HepG2 (cell line): Measurements from ENCODE around the gene ACSF3. TPM values are rescaled to one million over a fixed set of nuclear protein-coding genes. Genes with fewer than 3 reads are reported as not detected.

ENCODE experiments used
- RFXAP ChIP-seq: sonication (generic); formaldehyde crosslinking; IDR thresholded peaks from 2 replicates; pipeline ENCODE4 v1.4.0; 2020; ENCODE audit warnings: missing genetic modification reagents, borderline replicate concordance
- SP5 ChIP-seq: IDR thresholded peaks from 2 replicates; pipeline ENCODE4 v1.6.1; 2016; ENCODE audit warnings: low read depth, borderline replicate concordance
- ZBTB7A ChIP-seq: sonication (generic); formaldehyde crosslinking; IDR thresholded peaks from 2 replicates; pipeline ENCODE4 v1.8.0; 2022; ENCODE audit warnings: mild to moderate bottlenecking, missing genetic modification reagents
- ZNF253 ChIP-seq: sonication (generic); formaldehyde crosslinking; IDR thresholded peaks from 2 replicates; pipeline ENCODE4 v1.8.0; 2022; ENCODE audit warnings: mild to moderate bottlenecking, missing genetic modification reagents, borderline replicate concordance
- ZNF441 ChIP-seq: sonication (generic); formaldehyde crosslinking; IDR thresholded peaks from 2 replicates; pipeline ENCODE4 v1.7.0; 2021; ENCODE audit warnings: missing genetic modification reagents, borderline replicate concordance
- ZNF484 ChIP-seq: sonication (generic); formaldehyde crosslinking; IDR thresholded peaks from 2 replicates; pipeline ENCODE4 v1.5.1; 2020; ENCODE audit warnings: mild to moderate bottlenecking, low read depth, missing genetic modification reagents, borderline replicate concordance
- ZNF563 ChIP-seq: sonication (generic); formaldehyde crosslinking; IDR thresholded peaks from 2 replicates; pipeline ENCODE4 v1.8.0; 2022; ENCODE audit warnings: mild to moderate bottlenecking, moderate library complexity, missing genetic modification reagents
- ZNF816 ChIP-seq: sonication (generic); formaldehyde crosslinking; IDR thresholded peaks from 2 replicates; pipeline ENCODE4 v1.8.0; 2022; ENCODE audit warnings: missing genetic modification reagents, mild to moderate bottlenecking, borderline replicate concordance
- ZNF839 ChIP-seq: sonication (generic); formaldehyde crosslinking; IDR thresholded peaks from 2 replicates; pipeline ENCODE4 v1.4.0; 2020; ENCODE audit warnings: missing genetic modification reagents, mild to moderate bottlenecking, borderline replicate concordance
- polyA plus RNA-seq, 8 experiments: library from polyadenylated mRNA; depleted of rRNA in 3 of 8; stranded (reverse) in 7 of 8; unstranded in 1 of 8; fragments of >200 nt; fragmentation: Illumina TruSeq in 4 of 8; extraction: Trizol in 4 of 8; gene quantifications; 2 replicates each; pipeline versions ENCODE4 v1.2.1 to v1.2.3, GENCODE V29; 2011 to 2016; ENCODE audit warnings: low read depth in 4 of 8, missing spikeins in 1 of 8, mixed read lengths in 1 of 8; ENCODE audit not compliant: insufficient read depth in 1 of 8
- total RNA-seq, 5 experiments: library from RNA; depleted of rRNA; stranded (reverse); fragments of >200 nt; fragmentation: Illumina TruSeq; extraction: Trizol; gene quantifications; 2 replicates each; pipeline ENCODE4 v1.2.3, GENCODE V29; 2016; ENCODE audit warnings: low read depth in 1 of 5
- TF ChIP-seq, protein P1 (sequence below): IDR thresholded peaks from 2 replicates; pipeline ENCODE4 v1.6.1; 2016
- TF ChIP-seq, protein P2 (sequence below): sonication (generic); formaldehyde crosslinking; IDR thresholded peaks from 2 replicates; pipeline ENCODE4 v1.4.0; 2020; ENCODE audit warnings: missing genetic modification reagents, borderline replicate concordance
- TF ChIP-seq, protein P3 (sequence below): sonication (generic); formaldehyde crosslinking; IDR thresholded peaks from 2 replicates; pipeline ENCODE4 v1.4.0; 2020; ENCODE audit warnings: low read depth, missing genetic modification reagents
- TF ChIP-seq, protein P4 (sequence below): IDR thresholded peaks from 2 replicates; pipeline ENCODE4 v1.6.1; 2016; ENCODE audit warnings: low read depth, control low read depth
- TF ChIP-seq, protein P5 (sequence below): sonication (generic); formaldehyde crosslinking; IDR thresholded peaks from 2 replicates; pipeline ENCODE4 v1.4.0; 2020; ENCODE audit warnings: missing genetic modification reagents, low read depth, mild to moderate bottlenecking, borderline replicate concordance
- TF ChIP-seq, protein P6 (sequence below): sonication (generic); formaldehyde crosslinking; IDR thresholded peaks from 2 replicates; pipeline ENCODE4 v1.8.0; 2022; ENCODE audit warnings: low read depth, missing genetic modification reagents

The ACSF3 gene
- total and polyA plus RNA-seq, 2 of the 13 experiments (the other 11 are each of a cell fraction or from before 2014, with no cell fraction given), result 14.9 to 30.6 TPM

DNA sequence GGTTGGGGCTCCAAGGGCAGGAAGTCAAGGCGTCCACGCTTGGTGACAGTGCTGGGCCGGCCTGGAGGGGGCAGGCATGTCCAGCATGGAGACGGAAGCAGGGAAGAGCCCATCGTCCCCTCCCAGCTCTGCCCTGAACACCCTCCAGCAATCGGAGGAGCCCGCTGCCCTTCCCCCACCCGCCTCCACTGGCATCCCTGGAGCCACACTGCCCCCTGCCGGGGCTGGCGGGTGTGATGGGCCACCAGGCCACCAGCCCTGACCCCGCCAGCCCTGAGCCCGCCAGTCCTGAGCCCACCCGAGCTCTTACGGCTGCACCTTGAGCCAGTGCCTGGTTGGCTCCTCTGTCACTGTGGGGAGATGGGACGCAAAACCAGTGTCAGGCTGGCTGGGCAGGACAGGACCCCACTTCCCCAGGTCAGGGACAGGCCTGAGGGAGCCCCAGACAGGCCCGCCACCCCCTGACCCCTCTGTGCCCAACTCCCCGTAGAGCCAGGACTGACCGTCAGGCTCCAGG is 73.8 kb downstream of the ACSF3 start (continued):
- TF ChIP-seq, protein P1, sequence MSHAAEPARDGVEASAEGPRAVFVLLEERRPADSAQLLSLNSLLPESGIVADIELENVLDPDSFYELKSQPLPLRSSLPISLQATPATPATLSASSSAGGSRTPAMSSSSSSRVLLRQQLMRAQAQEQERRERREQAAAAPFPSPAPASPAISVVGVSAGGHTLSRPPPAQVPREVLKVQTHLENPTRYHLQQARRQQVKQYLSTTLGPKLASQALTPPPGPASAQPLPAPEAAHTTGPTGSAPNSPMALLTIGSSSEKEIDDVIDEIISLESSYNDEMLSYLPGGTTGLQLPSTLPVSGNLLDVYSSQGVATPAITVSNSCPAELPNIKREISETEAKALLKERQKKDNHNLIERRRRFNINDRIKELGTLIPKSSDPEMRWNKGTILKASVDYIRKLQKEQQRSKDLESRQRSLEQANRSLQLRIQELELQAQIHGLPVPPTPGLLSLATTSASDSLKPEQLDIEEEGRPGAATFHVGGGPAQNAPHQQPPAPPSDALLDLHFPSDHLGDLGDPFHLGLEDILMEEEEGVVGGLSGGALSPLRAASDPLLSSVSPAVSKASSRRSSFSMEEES (CRISPR knock-in tag), result 0 out of 2 replicates have a peak, but pooled peaks have one; percentile 70
- TF ChIP-seq, protein P2, sequence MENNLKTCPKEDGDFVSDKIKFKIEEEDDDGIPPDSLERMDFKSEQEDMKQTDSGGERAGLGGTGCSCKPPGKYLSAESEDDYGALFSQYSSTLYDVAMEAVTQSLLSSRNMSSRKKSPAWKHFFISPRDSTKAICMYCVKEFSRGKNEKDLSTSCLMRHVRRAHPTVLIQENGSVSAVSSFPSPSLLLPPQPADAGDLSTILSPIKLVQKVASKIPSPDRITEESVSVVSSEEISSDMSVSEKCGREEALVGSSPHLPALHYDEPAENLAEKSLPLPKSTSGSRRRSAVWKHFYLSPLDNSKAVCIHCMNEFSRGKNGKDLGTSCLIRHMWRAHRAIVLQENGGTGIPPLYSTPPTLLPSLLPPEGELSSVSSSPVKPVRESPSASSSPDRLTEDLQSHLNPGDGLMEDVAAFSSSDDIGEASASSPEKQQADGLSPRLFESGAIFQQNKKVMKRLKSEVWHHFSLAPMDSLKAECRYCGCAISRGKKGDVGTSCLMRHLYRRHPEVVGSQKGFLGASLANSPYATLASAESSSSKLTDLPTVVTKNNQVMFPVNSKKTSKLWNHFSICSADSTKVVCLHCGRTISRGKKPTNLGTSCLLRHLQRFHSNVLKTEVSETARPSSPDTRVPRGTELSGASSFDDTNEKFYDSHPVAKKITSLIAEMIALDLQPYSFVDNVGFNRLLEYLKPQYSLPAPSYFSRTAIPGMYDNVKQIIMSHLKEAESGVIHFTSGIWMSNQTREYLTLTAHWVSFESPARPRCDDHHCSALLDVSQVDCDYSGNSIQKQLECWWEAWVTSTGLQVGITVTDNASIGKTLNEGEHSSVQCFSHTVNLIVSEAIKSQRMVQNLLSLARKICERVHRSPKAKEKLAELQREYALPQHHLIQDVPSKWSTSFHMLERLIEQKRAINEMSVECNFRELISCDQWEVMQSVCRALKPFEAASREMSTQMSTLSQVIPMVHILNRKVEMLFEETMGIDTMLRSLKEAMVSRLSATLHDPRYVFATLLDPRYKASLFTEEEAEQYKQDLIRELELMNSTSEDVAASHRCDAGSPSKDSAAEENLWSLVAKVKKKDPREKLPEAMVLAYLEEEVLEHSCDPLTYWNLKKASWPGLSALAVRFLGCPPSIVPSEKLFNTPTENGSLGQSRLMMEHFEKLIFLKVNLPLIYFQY (CRISPR knock-in tag), result peak; percentile 90; the same call in 1 of the 2 replicates
- TF ChIP-seq, protein P3, sequence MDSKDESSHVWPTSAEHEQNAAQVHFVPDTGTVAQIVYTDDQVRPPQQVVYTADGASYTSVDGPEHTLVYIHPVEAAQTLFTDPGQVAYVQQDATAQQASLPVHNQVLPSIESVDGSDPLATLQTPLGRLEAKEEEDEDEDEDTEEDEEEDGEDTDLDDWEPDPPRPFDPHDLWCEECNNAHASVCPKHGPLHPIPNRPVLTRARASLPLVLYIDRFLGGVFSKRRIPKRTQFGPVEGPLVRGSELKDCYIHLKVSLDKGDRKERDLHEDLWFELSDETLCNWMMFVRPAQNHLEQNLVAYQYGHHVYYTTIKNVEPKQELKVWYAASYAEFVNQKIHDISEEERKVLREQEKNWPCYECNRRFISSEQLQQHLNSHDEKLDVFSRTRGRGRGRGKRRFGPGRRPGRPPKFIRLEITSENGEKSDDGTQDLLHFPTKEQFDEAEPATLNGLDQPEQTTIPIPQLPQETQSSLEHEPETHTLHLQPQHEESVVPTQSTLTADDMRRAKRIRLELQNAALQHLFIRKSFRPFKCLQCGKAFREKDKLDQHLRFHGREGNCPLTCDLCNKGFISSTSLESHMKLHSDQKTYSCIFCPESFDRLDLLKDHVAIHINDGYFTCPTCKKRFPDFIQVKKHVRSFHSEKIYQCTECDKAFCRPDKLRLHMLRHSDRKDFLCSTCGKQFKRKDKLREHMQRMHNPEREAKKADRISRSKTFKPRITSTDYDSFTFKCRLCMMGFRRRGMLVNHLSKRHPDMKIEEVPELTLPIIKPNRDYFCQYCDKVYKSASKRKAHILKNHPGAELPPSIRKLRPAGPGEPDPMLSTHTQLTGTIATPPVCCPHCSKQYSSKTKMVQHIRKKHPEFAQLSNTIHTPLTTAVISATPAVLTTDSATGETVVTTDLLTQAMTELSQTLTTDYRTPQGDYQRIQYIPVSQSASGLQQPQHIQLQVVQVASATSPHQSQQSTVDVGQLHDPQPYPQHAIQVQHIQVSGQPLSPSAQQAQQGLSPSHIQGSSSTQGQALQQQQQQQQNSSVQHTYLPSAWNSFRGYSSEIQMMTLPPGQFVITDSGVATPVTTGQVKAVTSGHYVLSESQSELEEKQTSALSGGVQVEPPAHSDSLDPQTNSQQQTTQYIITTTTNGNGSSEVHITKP (CRISPR knock-in tag), result peak; percentile 88
- TF ChIP-seq, protein P4, sequence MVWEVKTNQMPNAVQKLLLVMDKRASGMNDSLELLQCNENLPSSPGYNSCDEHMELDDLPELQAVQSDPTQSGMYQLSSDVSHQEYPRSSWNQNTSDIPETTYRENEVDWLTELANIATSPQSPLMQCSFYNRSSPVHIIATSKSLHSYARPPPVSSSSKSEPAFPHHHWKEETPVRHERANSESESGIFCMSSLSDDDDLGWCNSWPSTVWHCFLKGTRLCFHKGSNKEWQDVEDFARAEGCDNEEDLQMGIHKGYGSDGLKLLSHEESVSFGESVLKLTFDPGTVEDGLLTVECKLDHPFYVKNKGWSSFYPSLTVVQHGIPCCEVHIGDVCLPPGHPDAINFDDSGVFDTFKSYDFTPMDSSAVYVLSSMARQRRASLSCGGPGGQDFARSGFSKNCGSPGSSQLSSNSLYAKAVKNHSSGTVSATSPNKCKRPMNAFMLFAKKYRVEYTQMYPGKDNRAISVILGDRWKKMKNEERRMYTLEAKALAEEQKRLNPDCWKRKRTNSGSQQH (CRISPR knock-in tag), result peak; percentile 83; the same call in 1 of the 2 replicates
- TF ChIP-seq ZNF816 (CRISPR knock-in tag), result no peak
- peak; percentile 34; the same call in 1 of the 2 replicates for TF ChIP-seq SP5 (CRISPR knock-in tag)
- TF ChIP-seq ZNF563 (CRISPR knock-in tag), result no peak; the same call in 1 of the 2 replicates
- TF ChIP-seq ZBTB7A (CRISPR knock-in tag), result peak; percentile 15; the same call in 1 of the 2 replicates
- peak; percentile 84; the same call in 1 of the 2 replicates for TF ChIP-seq ZNF839 (CRISPR knock-in tag)
- no peak for TF ChIP-seq ZNF484
- 0 out of 2 replicates have a peak, but pooled peaks have one; percentile 32 for TF ChIP-seq ZNF253 (CRISPR knock-in tag)
- TF ChIP-seq ZNF441, result no peak
- TF ChIP-seq, protein P5, sequence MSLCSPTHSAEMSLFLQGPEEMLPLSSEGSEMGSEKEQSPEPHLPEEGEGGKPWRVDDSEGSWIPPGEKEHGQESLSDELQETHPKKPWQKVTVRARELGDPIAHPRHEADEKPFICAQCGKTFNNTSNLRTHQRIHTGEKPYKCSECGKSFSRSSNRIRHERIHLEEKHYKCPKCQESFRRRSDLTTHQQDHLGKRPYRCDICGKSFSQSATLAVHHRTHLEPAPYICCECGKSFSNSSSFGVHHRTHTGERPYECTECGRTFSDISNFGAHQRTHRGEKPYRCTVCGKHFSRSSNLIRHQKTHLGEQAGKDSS (CRISPR knock-in tag), result peak; percentile 95; the same call in 1 of the 2 replicates
- TF ChIP-seq, protein P6, sequence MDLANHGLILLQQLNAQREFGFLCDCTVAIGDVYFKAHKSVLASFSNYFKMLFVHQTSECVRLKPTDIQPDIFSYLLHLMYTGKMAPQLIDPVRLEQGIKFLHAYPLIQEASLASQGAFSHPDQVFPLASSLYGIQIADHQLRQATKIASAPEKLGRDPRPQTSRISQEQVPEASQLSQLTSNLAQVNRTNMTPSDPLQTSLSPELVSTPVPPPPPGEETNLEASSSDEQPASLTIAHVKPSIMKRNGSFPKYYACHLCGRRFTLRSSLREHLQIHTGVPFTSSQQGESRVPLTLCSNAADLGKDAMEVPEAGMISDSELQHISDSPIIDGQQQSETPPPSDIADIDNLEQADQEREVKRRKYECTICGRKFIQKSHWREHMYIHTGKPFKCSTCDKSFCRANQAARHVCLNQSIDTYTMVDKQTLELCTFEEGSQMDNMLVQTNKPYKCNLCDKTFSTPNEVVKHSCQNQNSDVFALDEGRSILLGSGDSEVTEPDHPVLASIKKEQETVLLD (CRISPR knock-in tag), result no peak
- TF ChIP-seq RFXAP (CRISPR knock-in tag), result no peak; the same call in 1 of the 2 replicates
